T-cell (primary cell): ENCODE data around the gene SLC8A1. TPM values are rescaled to one million over a fixed set of nuclear protein-coding genes. Genes with fewer than 3 reads are reported as not detected.

Experiments
- ATAC-seq, 4 experiments: fragments of 200-7000 bp in 3 of 4; fragments of 150-1000 bp in 1 of 4; cut with Tn5 transposase; replicated peaks in 1 of 4; 1 replicate in 3 of 4; 2 replicates in 1 of 4; pipeline ENCODE4 v1.10.0; 2021; ENCODE audit warnings: moderate library complexity in 3 of 4, mild to moderate bottlenecking in 2 of 4, moderate number of reproducible peaks in 1 of 4
- CTCF ChIA-PET, 2 donors: fragments of 300-600 bp; sonication (Branson Sonifier 250); formaldehyde crosslinking; loops; one replicate each; lab custom pipeline; 2022; ENCODE audit warnings: antibody characterized with exemption in 2 of 2; lab: Charles Lee
- POLR2A ChIA-PET, 2 donors: fragments of 300-600 bp; sonication (Branson Sonifier 250); formaldehyde crosslinking; loops; one replicate each; lab custom pipeline; 2022; ENCODE audit warnings: antibody characterized with exemption in 2 of 2; lab: Charles Lee
- DNase-seq, 35 experiments: peaks; one replicate each; pipeline versions ENCODE4 v3.0.0 to v3.0.0-alpha.2; 2013 to 2023
- H3K27ac ChIP-seq: one replicate; pipeline ENCODE4 v1.5.1; 2013; ENCODE audit warnings: low read length
- H3K27me3 ChIP-seq, 2 experiments: replicated peaks in 1 of 2; 1 replicate in 1 of 2; 2 replicates in 1 of 2; pipeline versions ENCODE4 v1.6.1 to v1.7.0; 2013; ENCODE audit warnings: low read length in 1 of 2, mixed read lengths in 1 of 2; ENCODE audit not compliant: control insufficient read depth in 2 of 2, insufficient read depth in 2 of 2; ENCODE audit errors: extremely low read depth in 1 of 2
- H3K36me3 ChIP-seq, 2 donors: 1 replicate in 1 of 2; 2 replicates in 1 of 2; pipeline versions ENCODE4 v1.6.1 to v1.7.0; 2013; ENCODE audit warnings: low read length in 1 of 2; ENCODE audit not compliant: control insufficient read depth in 2 of 2, insufficient read depth in 1 of 2; ENCODE audit errors: extremely low read depth in 1 of 2
- H3K4me1 ChIP-seq, 2 experiments: 1 replicate in 1 of 2; 2 replicates in 1 of 2; pipeline versions ENCODE4 v1.6.1 to v1.7.0; 2013; ENCODE audit warnings: low read length in 2 of 2, mixed read lengths in 1 of 2; ENCODE audit not compliant: insufficient read depth in 2 of 2, control insufficient read depth in 1 of 2; ENCODE audit errors: extremely low read depth in 1 of 2
- H3K4me3 ChIP-seq, 2 donors: 1 replicate in 1 of 2; 2 replicates in 1 of 2; pipeline versions ENCODE4 v1.5.1 to v1.7.0; 2013; ENCODE audit warnings: mild to moderate bottlenecking in 2 of 2, low read length in 1 of 2, moderate library complexity in 1 of 2; ENCODE audit not compliant: control insufficient read depth in 1 of 2; ENCODE audit errors: extremely low read depth in 1 of 2
- H3K9me3 ChIP-seq: 2 replicates; pipeline ENCODE4 v1.7.0; 2013
- H3K27ac Mint-ChIP-seq, 2 donors: one replicate each; pipeline ENCODE4 v1.8.0; 2020 to 2021; ENCODE audit warnings: mild to moderate bottlenecking in 2 of 2, mixed read lengths in 2 of 2
- H3K27me3 Mint-ChIP-seq, 2 donors: one replicate each; pipeline ENCODE4 v1.8.0; 2021 to 2022; ENCODE audit warnings: mixed read lengths in 2 of 2
- H3K36me3 Mint-ChIP-seq: one replicate; pipeline ENCODE4 v1.8.0; 2021; ENCODE audit warnings: mixed read lengths
- H3K4me1 Mint-ChIP-seq, 3 donors: one replicate each; pipeline ENCODE4 v1.8.0; 2020 to 2022; ENCODE audit warnings: mixed read lengths in 3 of 3, mild to moderate bottlenecking in 1 of 3
- H3K4me3 Mint-ChIP-seq, 3 donors: one replicate each; pipeline ENCODE4 v1.8.0; 2020 to 2022; ENCODE audit warnings: mild to moderate bottlenecking in 3 of 3, mixed read lengths in 3 of 3, moderate library complexity in 3 of 3
- H3K9me3 Mint-ChIP-seq, 3 donors: one replicate each; pipeline ENCODE4 v1.8.0; 2020 to 2022; ENCODE audit warnings: mixed read lengths in 3 of 3
- WGBS: methylation state at CpG from one replicate; pipeline ENCODE4 v1.1.5; 2013; ENCODE audit warnings: missing lambda C conversion rate; ENCODE audit not compliant: insufficient coverage; 5-methylcytosine and 5-hydroxymethylcytosine counted together
- total RNA-seq, 35 experiments: library from RNA in 6 of 35; stranded (reverse) in 6 of 35; fragments of 120-200 nt in 1 of 35; gene quantifications; one replicate each; pipeline versions ENCODE4 v1.2.1 to v1.2.4 and lab custom pipeline; 2013 to 2026

The SLC8A1 gene
- total RNA-seq, 5 donors from 2014 or later (not counting 1 experiment from before 2014, with no cell fraction given): 0.09 to 0.35 (median 0.13) TPM

DNA sequence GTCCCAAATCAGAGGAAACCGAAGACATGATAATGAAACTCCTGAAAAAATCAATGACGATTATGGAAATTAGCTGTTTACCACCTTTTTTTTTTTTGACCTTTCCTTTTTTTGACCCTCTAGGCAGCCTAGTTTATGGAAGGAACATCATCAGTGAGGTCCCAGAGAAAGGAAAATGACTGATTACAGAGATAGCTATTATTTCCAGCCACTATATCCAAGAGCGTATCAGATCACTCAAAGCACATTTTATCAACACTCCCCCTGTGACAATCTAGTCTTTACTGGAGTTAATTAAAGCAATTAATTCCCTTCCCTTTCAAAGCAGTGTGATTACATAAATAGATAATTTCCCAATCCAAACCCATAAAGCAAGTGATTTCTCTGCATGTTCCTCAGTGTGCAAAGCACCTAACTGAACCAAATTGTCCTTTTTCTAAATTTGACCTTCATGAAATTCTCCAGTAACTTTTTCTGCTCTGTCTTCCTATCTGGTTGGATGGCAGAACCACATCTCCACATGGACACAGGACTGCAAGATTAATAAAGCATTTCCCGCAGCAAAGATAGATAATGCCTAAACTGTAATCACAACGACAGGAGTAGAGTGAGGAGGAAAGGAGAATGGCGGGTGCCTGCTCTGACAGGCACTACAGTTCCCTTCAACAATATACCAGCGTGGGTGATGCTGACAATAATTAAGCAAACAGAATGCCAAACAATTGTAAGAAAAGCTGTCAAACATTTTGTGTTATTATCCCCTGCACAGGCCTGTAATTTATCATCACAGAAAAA is 194.4 kb downstream of the SLC8A1 start:
- ATAC-seq: no peak
- H3K4me1 Mint-ChIP-seq: no peaks in the 10 kb centered on the region
- Histone ChIP-seq H3K9me3 (no peaks in the 10 kb centered on the region), H3K4me3 (no peak overlapping the region), H3K27ac (no peak overlapping the region), H3K36me3 (no peaks in the 10 kb centered on the region), H3K4me1 (no peaks in the 10 kb centered on the region), H3K27me3 (no peaks in the 10 kb centered on the region)
- CTCF ChIA-PET: interaction anchor here in 1 of 2 donors (0.7 kb wide), 1 partner anchor 650 kb away, joined by 5 read pairs; no protein-coding TSS in a partner anchor
- H3K4me3 Mint-ChIP-seq: no peak overlapping the region
- DNase-seq: no peak
- peaks cover 0 to 2% (median 0%) of the 10 kb centered on the region in 3 donors for H3K9me3 Mint-ChIP-seq
- H3K36me3 Mint-ChIP-seq: no peaks in the 10 kb centered on the region
- 50% methylated on average over 1 of the region's 7 CpGs for WGBS
- no peaks in the 10 kb centered on the region for H3K27me3 Mint-ChIP-seq
- POLR2A ChIA-PET: no interaction called here
- H3K27ac Mint-ChIP-seq: no peak overlapping the region

DNA sequence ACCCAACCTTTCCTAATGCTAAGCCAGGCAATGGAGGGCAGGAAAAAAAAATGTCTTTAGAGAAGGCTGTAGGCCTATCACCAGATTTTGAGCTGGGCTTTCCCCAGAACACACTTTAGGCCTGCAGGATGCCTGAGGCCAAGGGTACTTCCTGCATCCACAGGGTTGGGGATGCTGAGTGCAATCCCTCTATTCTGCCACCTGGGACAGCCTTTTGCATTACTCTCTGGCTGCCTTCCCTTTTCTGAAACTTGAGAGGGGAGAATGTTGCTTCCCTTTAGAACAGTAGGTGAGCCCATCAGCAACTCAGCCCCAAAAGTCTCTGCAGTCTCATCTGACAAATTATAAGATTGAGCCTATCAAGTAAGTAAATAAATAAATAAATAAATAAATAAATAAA is 195.2 kb downstream of the SLC8A1 start:
- no peaks in the 10 kb centered on the region for H3K27me3 ChIP-seq
- DNase-seq (no peak), ATAC-seq (no peak)
- no peaks in the 10 kb centered on the region for H3K4me1 ChIP-seq
- no peak overlapping the region for H3K4me3 ChIP-seq
- H3K36me3 ChIP-seq: no peaks in the 10 kb centered on the region
- Mint-ChIP-seq H3K36me3 (no peaks in the 10 kb centered on the region), H3K4me1 (no peaks in the 10 kb centered on the region), H3K4me3 (no peak overlapping the region), H3K27ac (no peak overlapping the region), H3K27me3 (no peaks in the 10 kb centered on the region), H3K9me3 (peaks cover 0 to 2% (median 0%) of the 10 kb centered on the region in 3 donors)
- ChIA-PET POLR2A (no interaction called here), CTCF (interaction anchor here in 1 of 2 donors (0.7 kb wide), 1 partner anchor 651 kb away, joined by 5 read pairs; no protein-coding TSS in a partner anchor)
- no peak overlapping the region for H3K27ac ChIP-seq
- H3K9me3 ChIP-seq: no peaks in the 10 kb centered on the region

DNA sequence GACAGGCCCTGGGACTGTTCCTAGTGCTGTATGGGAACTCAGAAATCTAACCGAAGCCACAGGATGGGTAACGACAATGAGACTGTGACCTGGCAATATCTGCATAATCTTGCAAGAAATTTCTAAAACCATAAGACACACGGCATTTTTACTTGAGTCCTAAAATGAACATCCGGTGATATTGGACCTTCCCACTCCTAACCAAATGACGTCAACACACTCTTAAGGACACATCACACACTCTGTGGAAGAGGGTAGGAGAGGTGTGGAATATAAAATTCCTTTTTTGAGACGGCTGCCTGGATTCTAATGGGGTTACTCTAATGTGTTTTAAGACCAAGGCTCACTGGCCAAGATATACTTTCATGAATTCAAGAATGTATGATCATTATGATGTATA is 195.9 kb downstream of the SLC8A1 start:
- POLR2A ChIA-PET: no interaction called here
- Histone ChIP-seq H3K27ac (no peak overlapping the region), H3K4me3 (no peak overlapping the region), H3K4me1 (no peaks in the 10 kb centered on the region), H3K36me3 (no peaks in the 10 kb centered on the region), H3K27me3 (no peaks in the 10 kb centered on the region), H3K9me3 (no peaks in the 10 kb centered on the region)
- Mint-ChIP-seq H3K27ac (no peak overlapping the region), H3K27me3 (no peaks in the 10 kb centered on the region), H3K4me3 (no peak overlapping the region), H3K4me1 (no peaks in the 10 kb centered on the region), H3K9me3 (peaks cover 0 to 2% (median 0%) of the 10 kb centered on the region in 3 donors), H3K36me3 (no peaks in the 10 kb centered on the region)
- ATAC-seq (no peak), DNase-seq (no peak)
- 94% methylated on average over 2 of the region's 6 CpGs for WGBS
- CTCF ChIA-PET: no interaction called here

DNA sequence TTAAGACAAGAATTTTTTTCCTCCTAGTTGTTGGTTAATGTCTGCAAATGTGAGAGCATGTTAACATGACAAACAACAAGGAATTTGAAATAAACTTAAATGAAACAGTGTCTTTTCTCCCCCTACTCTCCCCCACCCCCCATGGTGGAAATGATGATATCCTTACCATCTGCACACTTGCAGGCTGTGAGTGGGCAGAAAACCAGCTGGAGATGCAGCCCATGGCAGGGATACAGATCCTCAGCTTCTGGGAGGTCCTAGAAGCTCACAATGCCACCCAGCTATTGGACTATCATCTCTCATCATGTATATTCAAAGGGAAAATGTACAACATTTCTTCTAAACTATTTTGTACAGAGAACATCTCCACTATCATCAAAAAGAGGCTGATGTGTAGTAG is 196.8 kb downstream of the SLC8A1 start:
- Mint-ChIP-seq H3K9me3 (no peaks in the 10 kb centered on the region), H3K4me3 (no peak overlapping the region), H3K4me1 (no peaks in the 10 kb centered on the region), H3K27me3 (no peaks in the 10 kb centered on the region), H3K27ac (no peak overlapping the region), H3K36me3 (no peaks in the 10 kb centered on the region)
- ATAC-seq (no peak), DNase-seq (no peak)
- ChIA-PET CTCF (interaction anchor here in 1 of 2 donors (0.9 kb wide), 1 partner anchor 46 kb away, joined by 3 read pairs; no protein-coding TSS in a partner anchor), POLR2A (no interaction called here)
- H3K27me3 ChIP-seq: no peaks in the 10 kb centered on the region
- no peak overlapping the region for H3K4me3 ChIP-seq
- H3K4me1 ChIP-seq: no peaks in the 10 kb centered on the region
- H3K36me3 ChIP-seq: no peaks in the 10 kb centered on the region
- no peak overlapping the region for H3K27ac ChIP-seq
- no peaks in the 10 kb centered on the region for H3K9me3 ChIP-seq

DNA sequence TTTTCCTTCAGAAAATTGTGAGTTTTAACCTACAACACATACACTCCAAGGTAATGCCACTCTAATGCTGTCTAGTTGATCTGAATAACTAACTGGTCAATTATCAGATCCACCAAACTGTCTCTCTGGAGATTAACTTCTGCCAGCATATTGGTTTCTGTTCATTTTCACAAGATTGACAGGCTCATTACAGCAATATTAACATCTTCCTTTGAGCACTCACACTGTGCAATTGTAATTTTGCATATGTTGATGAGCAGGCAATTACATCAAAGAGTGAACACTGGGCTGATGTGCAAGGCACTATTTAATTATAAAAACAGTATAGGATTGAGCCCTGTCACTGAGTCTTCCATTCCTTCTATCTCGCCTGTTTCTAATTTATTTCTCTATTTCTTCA is 197.3 kb downstream of the SLC8A1 start:
- POLR2A ChIA-PET: no interaction called here
- Mint-ChIP-seq H3K4me1 (no peaks in the 10 kb centered on the region), H3K27me3 (no peaks in the 10 kb centered on the region), H3K27ac (no peak overlapping the region), H3K36me3 (no peaks in the 10 kb centered on the region), H3K4me3 (no peak overlapping the region), H3K9me3 (no peaks in the 10 kb centered on the region)
- no peak for ATAC-seq
- Histone ChIP-seq H3K4me1 (no peaks in the 10 kb centered on the region), H3K27ac (no peak overlapping the region), H3K4me3 (no peak overlapping the region), H3K27me3 (no peaks in the 10 kb centered on the region), H3K9me3 (no peaks in the 10 kb centered on the region), H3K36me3 (no peaks in the 10 kb centered on the region)
- WGBS: 67% methylated on average over 1 of the region's 1 CpG
- DNase-seq: no peak
- CTCF ChIA-PET: interaction anchor here in 1 of 2 donors (0.9 kb wide), 1 partner anchor 46 kb away, joined by 3 read pairs; no protein-coding TSS in a partner anchor

DNA sequence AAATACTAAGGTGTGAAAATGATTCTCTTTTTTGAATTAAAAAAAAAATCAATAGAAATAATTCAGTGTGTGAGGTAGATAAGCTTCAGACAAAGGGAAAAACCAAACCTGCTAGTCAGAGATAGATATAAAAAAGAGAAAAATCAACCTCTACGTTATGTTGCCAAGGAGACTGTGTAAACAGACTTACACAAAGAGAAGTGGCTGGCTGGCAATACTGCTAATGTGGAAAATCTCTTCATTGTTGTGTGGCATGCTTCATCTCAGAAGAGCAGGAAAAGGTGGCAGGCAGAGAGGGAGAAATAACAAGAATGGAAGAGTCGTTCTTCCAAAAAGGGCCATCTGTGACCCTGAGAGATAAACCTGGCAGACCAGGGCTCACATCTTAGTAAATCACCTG is 200.8 kb downstream of the SLC8A1 start:
- H3K36me3 Mint-ChIP-seq: no peaks in the 10 kb centered on the region
- H3K27me3 ChIP-seq: no peaks in the 10 kb centered on the region
- no peaks in the 10 kb centered on the region for H3K4me1 ChIP-seq
- no CpG with 5 or more reads among the region's 2 CpGs for WGBS
- DNase-seq: no peak
- CTCF ChIA-PET: no interaction called here
- H3K4me1 Mint-ChIP-seq: no peaks in the 10 kb centered on the region
- H3K27ac ChIP-seq: no peak overlapping the region
- H3K4me3 Mint-ChIP-seq: no peak overlapping the region
- POLR2A ChIA-PET: no interaction called here
- no peaks in the 10 kb centered on the region for H3K36me3 ChIP-seq
- no peak for ATAC-seq
- H3K4me3 ChIP-seq: no peak overlapping the region
- H3K27me3 Mint-ChIP-seq: no peaks in the 10 kb centered on the region
- no peaks in the 10 kb centered on the region for H3K9me3 ChIP-seq
- H3K9me3 Mint-ChIP-seq: no peaks in the 10 kb centered on the region
- no peak overlapping the region for H3K27ac Mint-ChIP-seq
